ENCODE measurements around the gene CD1B. TPM values are rescaled to one million over a fixed set of nuclear protein-coding genes. Genes with fewer than 3 reads are reported as not detected.

The CD1B gene
- total RNA-seq, 1 donor from 2014 or later: not detected

DNA sequence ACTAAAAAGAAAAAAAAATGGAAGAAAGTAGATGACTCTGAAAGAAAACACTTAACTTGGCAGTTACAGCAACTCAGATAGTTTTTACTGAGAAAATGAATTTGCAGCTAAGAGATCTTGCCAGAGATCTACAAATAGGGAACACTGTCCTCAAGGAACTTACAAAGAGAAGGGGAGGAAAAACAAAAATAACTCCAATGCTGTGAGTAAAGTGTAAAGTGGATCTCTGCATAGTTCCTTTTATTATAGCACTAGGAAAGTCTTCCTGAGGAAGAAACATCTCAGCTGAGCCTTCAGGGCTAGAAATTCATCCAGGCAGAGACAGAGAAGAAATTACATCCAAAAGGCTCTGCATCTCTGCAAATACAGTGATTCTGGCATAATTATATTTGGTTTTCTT, 3.9 kb downstream of the CD1B start:
- H3K27me3 Mint-ChIP-seq (ENCODE audit: low read depth): peaks cover 2% of the 10 kb centered on the region
- H3K36me3 Mint-ChIP-seq (ENCODE audit: low read depth): no peaks in the 10 kb centered on the region
- TF ChIP-seq, protein P1, sequence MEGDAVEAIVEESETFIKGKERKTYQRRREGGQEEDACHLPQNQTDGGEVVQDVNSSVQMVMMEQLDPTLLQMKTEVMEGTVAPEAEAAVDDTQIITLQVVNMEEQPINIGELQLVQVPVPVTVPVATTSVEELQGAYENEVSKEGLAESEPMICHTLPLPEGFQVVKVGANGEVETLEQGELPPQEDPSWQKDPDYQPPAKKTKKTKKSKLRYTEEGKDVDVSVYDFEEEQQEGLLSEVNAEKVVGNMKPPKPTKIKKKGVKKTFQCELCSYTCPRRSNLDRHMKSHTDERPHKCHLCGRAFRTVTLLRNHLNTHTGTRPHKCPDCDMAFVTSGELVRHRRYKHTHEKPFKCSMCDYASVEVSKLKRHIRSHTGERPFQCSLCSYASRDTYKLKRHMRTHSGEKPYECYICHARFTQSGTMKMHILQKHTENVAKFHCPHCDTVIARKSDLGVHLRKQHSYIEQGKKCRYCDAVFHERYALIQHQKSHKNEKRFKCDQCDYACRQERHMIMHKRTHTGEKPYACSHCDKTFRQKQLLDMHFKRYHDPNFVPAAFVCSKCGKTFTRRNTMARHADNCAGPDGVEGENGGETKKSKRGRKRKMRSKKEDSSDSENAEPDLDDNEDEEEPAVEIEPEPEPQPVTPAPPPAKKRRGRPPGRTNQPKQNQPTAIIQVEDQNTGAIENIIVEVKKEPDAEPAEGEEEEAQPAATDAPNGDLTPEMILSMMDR (conservative IDR thresholded peaks at IDR 0.05): no peak
- no peak overlapping the region for H3K27ac Mint-ChIP-seq (ENCODE audit: unreplicated experiment)
- DNase-seq (ENCODE audit: low read depth, low spot score): no peak
- H3K9me3 Mint-ChIP-seq: no peaks in the 10 kb centered on the region
- H3K4me1 Mint-ChIP-seq: no peaks in the 10 kb centered on the region
- no peak overlapping the region for H3K4me3 Mint-ChIP-seq

DNA sequence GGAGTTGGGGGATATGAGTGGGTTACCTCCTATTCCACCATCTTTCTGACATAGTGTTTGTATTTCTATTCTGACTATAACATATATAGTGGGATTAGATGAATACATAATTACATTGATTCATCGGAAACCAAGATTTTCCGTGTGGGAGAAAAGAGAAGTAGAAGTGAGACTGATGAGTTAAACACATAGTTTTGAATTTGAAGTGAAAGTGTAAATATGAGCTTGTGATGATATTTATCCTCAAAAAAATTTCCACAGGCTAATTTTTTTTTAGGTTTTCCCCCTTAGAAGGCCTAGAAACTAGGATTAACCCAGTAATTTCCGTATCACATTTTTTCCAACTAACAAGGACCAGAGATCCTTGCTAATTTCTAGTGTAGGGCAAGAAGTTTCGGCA, 6.9 kb downstream of the CD1B start:
- no peak for DNase-seq (ENCODE audit: low read depth, low spot score)
- H3K4me3 Mint-ChIP-seq: no peak overlapping the region
- peaks cover 2% of the 10 kb centered on the region for H3K27me3 Mint-ChIP-seq (ENCODE audit: low read depth)
- no peaks in the 10 kb centered on the region for H3K4me1 Mint-ChIP-seq
- no peak overlapping the region for H3K27ac Mint-ChIP-seq (ENCODE audit: unreplicated experiment)
- TF ChIP-seq, protein P1 (conservative IDR thresholded peaks at IDR 0.05): no peak
- H3K36me3 Mint-ChIP-seq (ENCODE audit: low read depth): no peaks in the 10 kb centered on the region
- no peaks in the 10 kb centered on the region for H3K9me3 Mint-ChIP-seq

DNA sequence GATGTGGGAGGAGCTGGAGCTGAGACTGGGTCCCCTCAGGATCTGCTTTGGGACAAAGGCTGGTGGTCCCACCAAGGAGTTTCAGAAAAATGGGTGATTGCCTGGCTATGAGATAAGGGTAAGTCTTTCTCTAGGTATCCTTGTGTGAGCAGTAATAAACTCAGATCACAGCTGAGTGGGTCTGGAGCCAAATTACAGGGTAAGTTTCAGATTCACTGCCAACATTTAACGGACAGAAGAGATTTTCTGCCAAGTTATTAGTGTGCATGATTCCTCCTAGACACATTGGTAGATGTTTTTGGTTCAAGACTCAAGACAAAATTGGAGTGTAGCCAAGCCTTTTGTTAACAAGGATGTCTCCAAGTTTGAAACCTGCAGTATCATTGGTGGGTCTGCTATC, 7.5 kb downstream of the CD1B start:
- Mint-ChIP-seq H3K9me3 (no peaks in the 10 kb centered on the region), H3K4me3 (no peak overlapping the region), H3K27ac (ENCODE audit: unreplicated experiment) (no peak overlapping the region), H3K36me3 (ENCODE audit: low read depth) (no peaks in the 10 kb centered on the region), H3K27me3 (ENCODE audit: low read depth) (peaks cover 2% of the 10 kb centered on the region), H3K4me1 (no peaks in the 10 kb centered on the region)
- TF ChIP-seq, protein P1 (conservative IDR thresholded peaks at IDR 0.05): no peak
- no peak for DNase-seq (ENCODE audit: low read depth, low spot score)

DNA sequence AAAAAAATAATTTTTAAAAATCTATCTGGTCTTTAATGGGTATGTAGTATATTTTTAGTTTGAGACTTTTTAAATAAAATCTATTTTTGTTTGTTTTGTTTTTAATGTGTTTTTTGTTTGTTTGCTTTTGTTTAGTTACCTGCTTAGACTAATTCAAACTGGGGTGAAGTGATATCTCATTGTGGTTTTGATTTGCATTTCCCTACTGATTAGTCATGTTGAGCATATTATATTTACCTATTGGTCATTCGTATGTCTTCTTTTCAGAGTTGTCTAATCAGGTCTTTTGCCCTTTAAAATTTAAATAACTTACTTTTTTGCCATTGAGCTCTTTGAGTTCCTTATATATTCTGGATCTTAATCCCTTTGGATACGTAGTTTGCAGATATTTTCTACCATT, 20.3 kb downstream of the CD1B start:
- TF ChIP-seq, protein P1 (conservative IDR thresholded peaks at IDR 0.05): no peak
- Mint-ChIP-seq H3K4me1 (no peaks in the 10 kb centered on the region), H3K27me3 (ENCODE audit: low read depth) (peaks cover 10% of the 10 kb centered on the region), H3K27ac (ENCODE audit: unreplicated experiment) (no peak overlapping the region), H3K9me3 (peaks cover 11% of the 10 kb centered on the region), H3K4me3 (no peak overlapping the region), H3K36me3 (ENCODE audit: low read depth) (no peaks in the 10 kb centered on the region)
- no peak for DNase-seq (ENCODE audit: low read depth, low spot score)

DNA sequence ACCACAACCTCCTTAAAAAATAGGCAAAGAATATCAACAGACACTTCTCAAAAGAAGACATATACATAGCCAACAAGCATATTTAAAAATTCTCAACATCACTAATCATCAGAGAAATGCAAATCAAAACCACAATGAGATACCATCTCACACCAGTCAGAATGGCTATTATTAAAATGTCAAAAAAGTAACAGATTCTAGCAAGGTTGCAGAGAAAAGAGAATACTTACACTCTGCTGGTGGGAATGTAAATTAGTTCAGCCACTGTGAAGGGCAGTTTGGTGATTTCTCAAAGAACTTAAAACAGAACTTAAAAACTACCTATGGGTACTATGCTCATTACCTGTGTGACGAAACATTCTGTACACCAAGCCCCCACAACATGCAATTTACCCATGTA, 20.7 kb downstream of the CD1B start:
- no peak overlapping the region for H3K4me3 Mint-ChIP-seq
- no peaks in the 10 kb centered on the region for H3K4me1 Mint-ChIP-seq
- H3K27me3 Mint-ChIP-seq (ENCODE audit: low read depth): peaks cover 10% of the 10 kb centered on the region
- no peaks in the 10 kb centered on the region for H3K36me3 Mint-ChIP-seq (ENCODE audit: low read depth)
- H3K9me3 Mint-ChIP-seq: peaks cover 11% of the 10 kb centered on the region
- no peak for DNase-seq (ENCODE audit: low read depth, low spot score)
- H3K27ac Mint-ChIP-seq (ENCODE audit: unreplicated experiment): no peak overlapping the region
- TF ChIP-seq, protein P1 (conservative IDR thresholded peaks at IDR 0.05): no peak

DNA sequence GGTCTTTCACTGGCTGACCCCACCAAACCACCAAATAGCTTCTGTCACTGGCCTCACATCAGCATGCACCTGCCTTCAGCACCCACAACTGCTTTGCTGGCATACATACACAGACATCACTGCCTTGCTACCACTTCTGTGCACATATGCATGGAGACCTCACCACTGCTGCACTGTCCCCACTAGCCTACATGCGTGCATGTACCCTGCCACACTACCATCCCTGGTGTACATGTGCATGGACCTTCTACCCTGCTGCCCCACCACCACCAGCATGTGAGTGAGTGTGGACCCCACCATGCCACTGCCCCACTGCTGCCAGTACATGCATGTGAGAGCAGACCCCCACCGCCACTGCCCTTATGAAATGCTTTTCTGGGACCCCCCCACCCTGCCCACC, 35.5 kb downstream of the CD1B start:
- TF ChIP-seq, protein P1 (conservative IDR thresholded peaks at IDR 0.05): no peak
- DNase-seq (ENCODE audit: low read depth, low spot score): no peak
- H3K4me3 Mint-ChIP-seq: no peak overlapping the region
- no peaks in the 10 kb centered on the region for H3K36me3 Mint-ChIP-seq (ENCODE audit: low read depth)
- no peak overlapping the region for H3K27ac Mint-ChIP-seq (ENCODE audit: unreplicated experiment)
- H3K4me1 Mint-ChIP-seq: no peaks in the 10 kb centered on the region
- H3K9me3 Mint-ChIP-seq: peaks cover 8% of the 10 kb centered on the region
- peaks cover 14% of the 10 kb centered on the region for H3K27me3 Mint-ChIP-seq (ENCODE audit: low read depth)

Measured in neural crest cell (in vitro differentiated cells).